SU-DHL-6 (cell line): ENCODE measurements around the gene AQR.

ENCODE experiments used
- EZH2phosphoT487 ChIP-seq: fragments of 200-600 bp; sonication (generic), shearing (Covaris generic); conservative IDR thresholded peaks from 2 replicates; pipeline ENCODE4 v1.6.1; 2018; ENCODE audit warnings: mild to moderate bottlenecking, antibody characterized with exemption, low read length, moderate library complexity, mixed read lengths
- TF ChIP-seq, protein P1 (sequence below): fragments of 200-600 bp; sonication (generic); IDR thresholded peaks from one replicate; pipeline ENCODE4 v1.5.1; 2017; ENCODE audit warnings: antibody characterized with exemption, mild to moderate bottlenecking, low read length, moderate library complexity; ENCODE audit not compliant: insufficient read depth, poor library complexity, severe bottlenecking

- TF ChIP-seq, protein P1, sequence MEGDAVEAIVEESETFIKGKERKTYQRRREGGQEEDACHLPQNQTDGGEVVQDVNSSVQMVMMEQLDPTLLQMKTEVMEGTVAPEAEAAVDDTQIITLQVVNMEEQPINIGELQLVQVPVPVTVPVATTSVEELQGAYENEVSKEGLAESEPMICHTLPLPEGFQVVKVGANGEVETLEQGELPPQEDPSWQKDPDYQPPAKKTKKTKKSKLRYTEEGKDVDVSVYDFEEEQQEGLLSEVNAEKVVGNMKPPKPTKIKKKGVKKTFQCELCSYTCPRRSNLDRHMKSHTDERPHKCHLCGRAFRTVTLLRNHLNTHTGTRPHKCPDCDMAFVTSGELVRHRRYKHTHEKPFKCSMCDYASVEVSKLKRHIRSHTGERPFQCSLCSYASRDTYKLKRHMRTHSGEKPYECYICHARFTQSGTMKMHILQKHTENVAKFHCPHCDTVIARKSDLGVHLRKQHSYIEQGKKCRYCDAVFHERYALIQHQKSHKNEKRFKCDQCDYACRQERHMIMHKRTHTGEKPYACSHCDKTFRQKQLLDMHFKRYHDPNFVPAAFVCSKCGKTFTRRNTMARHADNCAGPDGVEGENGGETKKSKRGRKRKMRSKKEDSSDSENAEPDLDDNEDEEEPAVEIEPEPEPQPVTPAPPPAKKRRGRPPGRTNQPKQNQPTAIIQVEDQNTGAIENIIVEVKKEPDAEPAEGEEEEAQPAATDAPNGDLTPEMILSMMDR = no peak
- TF ChIP-seq EZH2phosphoT487 = no peak
Observed at GRCh38 chr15:35014241-35014640, 44.7 kb upstream of the AQR start.
